Epithelial cell of esophagus (primary cell): Measurements from ENCODE around the gene KCNJ5.

Source experiments
- DNase-seq: peaks from one replicate; pipeline ENCODE4 v3.0.0; 2010; ENCODE audit warnings: low read depth
- H3K4me3 ChIP-seq: 2 replicates; pipeline ENCODE4 v1.5.1; 2011; ENCODE audit warnings: mild to moderate bottlenecking, low read length, control low read depth
- TF ChIP-seq, protein P1 (sequence below): IDR thresholded peaks from 2 replicates; pipeline ENCODE4 v1.5.1; 2011; ENCODE audit warnings: low read depth, mild to moderate bottlenecking, low read length, control low read depth, inconsistent platforms; ENCODE audit not compliant: insufficient read depth; ENCODE audit errors: missing control alignments

KCNJ5 gene

DNA sequence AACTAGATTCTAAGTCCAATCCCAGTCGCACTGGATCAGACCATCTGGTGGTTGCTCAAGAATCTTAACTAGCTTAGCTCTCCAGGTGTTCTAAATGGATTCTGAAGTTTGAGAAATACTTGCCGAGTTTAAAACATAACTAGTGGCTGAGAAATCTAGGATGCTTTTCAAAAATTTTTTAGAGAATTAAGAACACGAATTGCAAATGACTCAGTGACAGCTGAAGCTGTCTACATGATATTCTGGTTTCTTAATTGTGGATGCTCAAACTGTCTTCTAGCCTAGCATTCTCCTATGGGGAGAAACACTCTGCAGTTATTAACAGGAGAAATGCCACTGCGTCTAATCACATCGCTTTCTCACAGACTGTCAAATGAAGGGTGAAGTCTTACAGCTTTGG, 71.7 kb downstream of the KCNJ5 start:
- TF ChIP-seq, protein P1, sequence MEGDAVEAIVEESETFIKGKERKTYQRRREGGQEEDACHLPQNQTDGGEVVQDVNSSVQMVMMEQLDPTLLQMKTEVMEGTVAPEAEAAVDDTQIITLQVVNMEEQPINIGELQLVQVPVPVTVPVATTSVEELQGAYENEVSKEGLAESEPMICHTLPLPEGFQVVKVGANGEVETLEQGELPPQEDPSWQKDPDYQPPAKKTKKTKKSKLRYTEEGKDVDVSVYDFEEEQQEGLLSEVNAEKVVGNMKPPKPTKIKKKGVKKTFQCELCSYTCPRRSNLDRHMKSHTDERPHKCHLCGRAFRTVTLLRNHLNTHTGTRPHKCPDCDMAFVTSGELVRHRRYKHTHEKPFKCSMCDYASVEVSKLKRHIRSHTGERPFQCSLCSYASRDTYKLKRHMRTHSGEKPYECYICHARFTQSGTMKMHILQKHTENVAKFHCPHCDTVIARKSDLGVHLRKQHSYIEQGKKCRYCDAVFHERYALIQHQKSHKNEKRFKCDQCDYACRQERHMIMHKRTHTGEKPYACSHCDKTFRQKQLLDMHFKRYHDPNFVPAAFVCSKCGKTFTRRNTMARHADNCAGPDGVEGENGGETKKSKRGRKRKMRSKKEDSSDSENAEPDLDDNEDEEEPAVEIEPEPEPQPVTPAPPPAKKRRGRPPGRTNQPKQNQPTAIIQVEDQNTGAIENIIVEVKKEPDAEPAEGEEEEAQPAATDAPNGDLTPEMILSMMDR = no peak
- DNase-seq = no peak

DNA sequence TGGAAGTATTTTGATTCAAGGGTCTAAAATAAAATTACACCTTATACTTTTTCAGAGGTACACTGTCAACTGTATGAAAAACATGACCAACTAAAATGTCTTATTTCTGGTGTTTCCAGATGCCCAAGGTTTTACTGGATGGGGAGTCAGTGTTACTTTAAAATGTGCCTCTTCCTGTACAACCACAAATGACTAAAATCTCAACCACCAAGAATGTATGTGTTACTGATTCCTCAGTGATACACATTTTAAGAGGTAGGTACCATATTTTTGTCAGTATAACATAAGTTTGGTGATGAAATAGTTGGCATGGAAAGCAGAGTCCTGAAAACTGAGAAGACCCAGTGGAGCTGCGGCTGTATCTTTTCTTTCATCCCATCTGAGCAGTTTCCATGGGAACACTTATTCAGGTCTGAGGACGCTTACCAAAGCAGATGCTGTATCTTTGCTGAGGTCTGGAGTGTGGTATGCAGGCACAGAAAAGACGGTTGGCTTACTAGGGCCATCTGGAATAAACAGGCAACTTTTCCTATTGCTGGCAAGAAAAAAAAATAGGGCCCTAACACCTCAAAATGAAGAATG, 72.7 kb downstream of the KCNJ5 start:
- no peak for DNase-seq
- TF ChIP-seq, protein P1 = no peak
- H3K4me3 ChIP-seq = no peak overlapping the region

More for the DNA sequence above, 71.7 kb downstream of the KCNJ5 start:
- no peak overlapping the region for H3K4me3 ChIP-seq

DNA sequence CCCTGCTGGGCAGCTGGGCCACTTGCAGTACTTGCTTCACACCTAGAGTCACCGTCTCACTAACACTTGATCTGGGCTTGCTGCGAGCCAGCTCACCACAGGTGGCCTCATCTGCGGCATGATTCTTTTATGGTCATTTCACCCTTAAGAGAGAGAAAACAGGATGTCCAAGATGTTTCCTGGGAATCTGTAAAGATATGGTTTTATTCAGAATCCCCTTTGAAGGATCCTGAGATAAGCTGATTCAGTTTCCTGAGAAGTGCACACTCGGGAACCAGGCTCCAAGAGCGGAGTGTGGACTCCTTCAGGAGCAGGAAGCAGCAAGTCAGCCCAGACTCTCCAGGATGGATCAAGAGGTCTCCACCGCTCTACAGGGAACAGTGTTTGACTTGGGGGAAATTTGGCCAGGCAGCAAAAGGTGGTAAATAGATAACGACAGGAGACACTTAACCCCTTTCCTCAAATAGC, 73.3 kb downstream of the KCNJ5 start:
- DNase-seq = no peak
- H3K4me3 ChIP-seq = no peak overlapping the region
- TF ChIP-seq, protein P1 = no peak

- TF ChIP-seq, protein P1 = no peak
- no peak for DNase-seq
- H3K4me3 ChIP-seq = no peak overlapping the region
Observed at GRCh38 chr11:128965485-128965884, 74.3 kb downstream of the KCNJ5 start.

DNA sequence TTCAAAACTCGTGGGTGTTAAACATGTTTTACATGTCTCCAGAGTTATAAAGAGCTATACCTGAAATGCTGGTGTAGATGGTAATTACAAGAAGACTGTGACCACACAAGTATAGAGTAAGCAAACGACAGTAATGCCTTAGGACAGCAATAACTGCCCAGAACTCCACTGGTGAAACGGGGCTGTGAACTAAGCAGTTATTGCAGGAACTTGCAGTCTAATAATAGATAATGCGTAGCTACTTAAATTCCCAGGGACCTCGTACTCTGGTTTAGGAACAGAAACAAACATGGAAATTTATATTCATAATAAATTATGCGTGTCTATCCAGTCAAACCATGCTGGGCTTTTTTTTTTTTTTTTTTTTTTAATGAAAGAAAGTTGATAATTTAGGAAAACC, 76.4 kb downstream of the KCNJ5 start:
- H3K4me3 ChIP-seq = no peak overlapping the region
- no peak for DNase-seq
- TF ChIP-seq, protein P1 = no peak

- no peak overlapping the region for H3K4me3 ChIP-seq
- DNase-seq = no peak
- TF ChIP-seq, protein P1 = no peak
Observed at GRCh38 chr11:128968916-128969315, 77.8 kb downstream of the KCNJ5 start.
